B cell (primary cell): ENCODE data around the gene GNL3. TPM values are rescaled to one million over a fixed set of nuclear protein-coding genes. Genes with fewer than 3 reads are reported as not detected.
A peak's percentile ranks its signal among the peaks of the same experiment; 100 is the strongest.

Source experiments
- ATAC-seq: fragments of 200-7000 bp; cut with Tn5 transposase; one replicate; pipeline ENCODE4 v1.10.0; 2021; ENCODE audit warnings: low read depth, mild to moderate bottlenecking, moderate number of reproducible peaks, moderate library complexity
- CTCF ChIA-PET: fragments of 350-600 bp; sonication (Branson Sonifier 250); formaldehyde crosslinking; loops from one replicate; lab custom pipeline; 2021; ENCODE audit warnings: antibody characterized with exemption, inconsistent platforms; lab: Charles Lee
- POLR2A ChIA-PET: fragments of 350-600 bp; sonication (Branson Sonifier 250); formaldehyde crosslinking; loops from one replicate; lab custom pipeline; 2021; ENCODE audit warnings: antibody characterized with exemption; lab: Charles Lee
- DNase-seq: peaks from one replicate; pipeline ENCODE4 v3.0.0; 2013
- H2AFZ ChIP-seq: 2 replicates; pipeline ENCODE4 v1.6.1; 2012; ENCODE audit warnings: mild to moderate bottlenecking, low read depth, low read length; ENCODE audit not compliant: insufficient read depth, poor library complexity, severe bottlenecking
- H3K27ac ChIP-seq, 2 donors: 1 replicate in 1 of 2; 2 replicates in 1 of 2; pipeline ENCODE4 v1.5.1; 2012 to 2013; ENCODE audit warnings: low read length in 2 of 2, mild to moderate bottlenecking in 2 of 2, moderate library complexity in 1 of 2
- H3K27me3 ChIP-seq, 4 experiments: fragments of 200-600 bp in 1 of 4; sonication (generic) in 1 of 4; replicated peaks in 1 of 4; 1 replicate in 2 of 4; 2 replicates in 2 of 4; pipeline versions ENCODE4 v1.6.1 to v1.7.0; 2013 to 2016; ENCODE audit warnings: low read length in 3 of 4, mild to moderate bottlenecking in 2 of 4, mixed read lengths in 1 of 4, moderate library complexity in 1 of 4; ENCODE audit not compliant: insufficient read depth in 4 of 4, control insufficient read depth in 3 of 4; ENCODE audit errors: control extremely low read depth in 1 of 4
- H3K36me3 ChIP-seq, 2 experiments: replicated peaks in 1 of 2; 1 replicate in 1 of 2; 2 replicates in 1 of 2; pipeline versions ENCODE4 v1.6.1 to v1.7.1; 2013; ENCODE audit warnings: low read length in 1 of 2; ENCODE audit not compliant: insufficient read depth in 2 of 2, control insufficient read depth in 1 of 2; ENCODE audit errors: control extremely low read depth in 1 of 2, extremely low read depth in 1 of 2
- H3K4me1 ChIP-seq, 2 donors: fragments of 200-600 bp in 1 of 2; sonication (generic) in 1 of 2; 1 replicate in 1 of 2; 2 replicates in 1 of 2; pipeline versions ENCODE4 v1.5.1 to v1.6.1; 2013 to 2017; ENCODE audit warnings: low read length in 2 of 2; ENCODE audit not compliant: control insufficient read depth in 2 of 2, insufficient read depth in 2 of 2
- H3K4me2 ChIP-seq: replicated peaks from 2 replicates; pipeline ENCODE3; 2012; ENCODE audit warnings: mild to moderate bottlenecking, low read depth, low read length; ENCODE audit not compliant: poor library complexity, severe bottlenecking
- H3K4me3 ChIP-seq, 5 experiments: fragments of 200-600 bp in 1 of 5; sonication (generic) in 1 of 5; 1 replicate in 3 of 5; 2 replicates in 2 of 5; pipeline versions ENCODE4 v1.5.1 to v1.7.0; 2011 to 2016; ENCODE audit warnings: low read length in 4 of 5, mild to moderate bottlenecking in 4 of 5, low read depth in 2 of 5, control low read depth in 1 of 5, moderate library complexity in 1 of 5; ENCODE audit not compliant: insufficient read depth in 1 of 5; ENCODE audit errors: control extremely low read depth in 1 of 5, extremely low read depth in 1 of 5
- H3K79me2 ChIP-seq: fragments of 200-600 bp; sonication (generic); one replicate; pipeline ENCODE4 v1.6.0; 2016; ENCODE audit warnings: low read length; ENCODE audit not compliant: control insufficient read depth, insufficient read depth
- H3K9ac ChIP-seq: fragments of 200-600 bp; sonication (generic); 2 replicates; pipeline ENCODE4 v1.6.1; 2017; ENCODE audit warnings: mild to moderate bottlenecking, low read length, moderate library complexity
- H3K9me3 ChIP-seq, 3 donors: one replicate each; pipeline versions ENCODE4 v1.6.1 to v1.7.1; 2013; ENCODE audit warnings: low read length in 2 of 3; ENCODE audit not compliant: control insufficient read depth in 2 of 3, insufficient read depth in 1 of 3; ENCODE audit errors: control extremely low read depth in 1 of 3
- H4K20me1 ChIP-seq: 2 replicates; pipeline ENCODE4 v1.6.0; 2012; ENCODE audit warnings: mild to moderate bottlenecking, low read length; ENCODE audit not compliant: insufficient read depth, control insufficient read depth, poor library complexity, severe bottlenecking
- H3K27ac Mint-ChIP-seq: one replicate; pipeline ENCODE4 v1.8.0; 2021; ENCODE audit warnings: mixed read lengths
- H3K27me3 Mint-ChIP-seq: one replicate; pipeline ENCODE4 v1.8.0; 2021; ENCODE audit warnings: mixed read lengths
- H3K4me1 Mint-ChIP-seq: one replicate; pipeline ENCODE4 v1.8.0; 2021; ENCODE audit warnings: mixed read lengths
- H3K4me3 Mint-ChIP-seq: one replicate; pipeline ENCODE4 v1.8.0; 2021; ENCODE audit warnings: mixed read lengths
- H3K9me3 Mint-ChIP-seq: one replicate; pipeline ENCODE4 v1.8.0; 2022; ENCODE audit warnings: mixed read lengths; ENCODE audit not compliant: insufficient read depth
- CTCF ChIP-seq: fragments of 200-600 bp; IDR thresholded peaks from one replicate; pipeline ENCODE4 v1.8.0; 2022; ENCODE audit warnings: antibody characterized with exemption, mild to moderate bottlenecking
- EZH2 ChIP-seq: IDR thresholded peaks from 2 replicates; pipeline ENCODE4 v1.6.1; 2012; ENCODE audit warnings: borderline replicate concordance, low read depth, mild to moderate bottlenecking, moderate library complexity, low read length; ENCODE audit not compliant: insufficient read depth, poor library complexity, severe bottlenecking
- WGBS: methylation state at CpG from one replicate; pipeline ENCODE4 v1.1.5; 2013; ENCODE audit warnings: missing lambda C conversion rate; ENCODE audit not compliant: insufficient coverage; 5-methylcytosine and 5-hydroxymethylcytosine counted together
- intact Hi-C: fragments of 100-400 bp; cut with micrococcal nuclease; formaldehyde crosslinking; loops from one replicate; pipeline ENCODE4 v1.10.0; 2022
- polyA plus RNA-seq: library from polyadenylated mRNA; depleted of rRNA; stranded (reverse); fragments of >200 nt; gene quantifications from 2 replicates; pipeline ENCODE4 v1.2.3, GENCODE V29; 2012
- total RNA-seq, 2 donors: library from RNA; stranded (reverse); fragments of 120-200 nt in 1 of 2; gene quantifications; 1 replicate in 1 of 2; 2 replicates in 1 of 2; pipeline versions ENCODE4 v1.2.3 to v1.2.4, GENCODE V29; 2013 to 2022

Gene GNL3
- total and polyA plus RNA-seq, 2 donors (not counting 1 experiment from before 2014, with no cell fraction given), result 32.6 to 68.5 TPM

DNA sequence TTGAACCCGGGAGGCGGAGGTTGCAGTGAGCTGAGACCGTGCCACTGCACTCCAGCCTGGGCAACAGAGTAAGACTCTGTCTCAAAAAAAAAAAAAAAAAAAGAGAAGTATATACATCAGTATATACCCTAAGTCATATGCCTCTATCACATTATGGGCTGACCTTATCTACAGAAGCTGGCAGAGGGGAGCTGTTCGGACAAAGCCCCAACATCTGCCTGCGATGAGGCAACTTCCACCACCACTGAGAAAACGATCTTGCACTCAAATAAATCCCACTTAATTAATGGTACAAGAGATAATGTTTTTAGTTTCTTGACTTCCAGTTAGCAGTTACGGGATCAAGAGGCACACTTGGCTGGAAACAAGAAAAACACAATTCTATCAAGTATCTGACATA, 17.5 kb downstream of the GNL3 start:
- Histone ChIP-seq H3K27me3 (no peaks in the 10 kb centered on the region), H3K9ac (no peak overlapping the region), H3K79me2 (peaks cover 58% of the 10 kb centered on the region), H4K20me1 (no peaks in the 10 kb centered on the region), H3K9me3 (no peaks in the 10 kb centered on the region), H3K36me3 (peaks cover 3 to 11% of the 10 kb centered on the region in 2 experiments), H3K4me3 (no peak overlapping the region), H3K4me1 (peaks cover 29 to 32% of the 10 kb centered on the region in 2 donors), H3K27ac (no peak overlapping the region), H3K4me2 (no peak overlapping the region), H2AFZ (no peak overlapping the region)
- Mint-ChIP-seq H3K4me3 (no peak overlapping the region), H3K4me1 (peaks cover 34% of the 10 kb centered on the region), H3K27ac (no peak overlapping the region), H3K9me3 (no peaks in the 10 kb centered on the region), H3K27me3 (no peaks in the 10 kb centered on the region)
- no CpG with 5 or more reads among the region's 7 CpGs for WGBS
- intact Hi-C loops, result loop anchor here (10.0 kb wide), 1 partner anchor 729 kb away; the partner anchor contains the start of genes ABHD14A and ABHD14B
- ChIA-PET POLR2A (no interaction called here), CTCF (no interaction called here)
- no peak for DNase-seq
- no peak for ATAC-seq
- TF ChIP-seq EZH2 (no peak), CTCF (no peak)

- TF ChIP-seq CTCF, result no peak
- TF ChIP-seq EZH2, result no peak
- intact Hi-C loops, result loop anchor here (5.0 to 10.0 kb wide), 2 partner anchors 642 to 730 kb away; partner anchors contain the start of genes ABHD14A, ABHD14B and DCP1A
- H3K4me1 Mint-ChIP-seq, result peaks cover 36% of the 10 kb centered on the region
Measured at GRCh38 chr3:52704611-52705437, 19.0 kb downstream of the GNL3 start.

More at GRCh38 chr3:52704611-52705437, 19.0 kb downstream of the GNL3 start:
- H3K9me3 Mint-ChIP-seq, result no peaks in the 10 kb centered on the region
- no peaks in the 10 kb centered on the region for H3K9me3 ChIP-seq
- H2AFZ ChIP-seq, result peak overlapping the region; percentile 98
- POLR2A ChIA-PET, result interaction anchor here (0.7 to 2.0 kb wide), 4 partner anchors 19 to 75 kb away, joined by 3 to 9 read pairs (median 6); partner anchors contain the start of genes GNL3, NEK4 and PBRM1
- H4K20me1 ChIP-seq, result no peaks in the 10 kb centered on the region
- peak overlapping the region; percentile 96 for H3K4me3 Mint-ChIP-seq
- peak overlapping the region; percentile 65 to 91 (median 79) for H3K4me3 ChIP-seq
- H3K27me3 Mint-ChIP-seq, result no peaks in the 10 kb centered on the region
- H3K27ac Mint-ChIP-seq, result peak overlapping the region; percentile 97
- no peak for ATAC-seq
- 8% methylated on average over 22 of the region's 22 CpGs for WGBS
- peak; percentile 40 for DNase-seq
- H3K79me2 ChIP-seq, result peaks cover 65% of the 10 kb centered on the region
- H3K4me2 ChIP-seq, result peak overlapping the region; percentile 98
- H3K27me3 ChIP-seq, result no peaks in the 10 kb centered on the region
- H3K27ac ChIP-seq, result peak overlapping the region; percentile 59 to 95
- H3K36me3 ChIP-seq, result peaks cover 5 to 15% of the 10 kb centered on the region in 2 experiments
- peak overlapping the region; percentile 96 for H3K9ac ChIP-seq
- CTCF ChIA-PET, result no interaction called here
- H3K4me1 ChIP-seq, result peaks cover 29 to 36% of the 10 kb centered on the region in 2 donors
